Measurements from ENCODE around the gene PLCL2. TPM values are rescaled to one million over a fixed set of nuclear protein-coding genes. Genes with fewer than 3 reads are reported as not detected.

The PLCL2 gene
- total RNA-seq, 1 experiment from 2014 or later = 32.1 TPM

DNA sequence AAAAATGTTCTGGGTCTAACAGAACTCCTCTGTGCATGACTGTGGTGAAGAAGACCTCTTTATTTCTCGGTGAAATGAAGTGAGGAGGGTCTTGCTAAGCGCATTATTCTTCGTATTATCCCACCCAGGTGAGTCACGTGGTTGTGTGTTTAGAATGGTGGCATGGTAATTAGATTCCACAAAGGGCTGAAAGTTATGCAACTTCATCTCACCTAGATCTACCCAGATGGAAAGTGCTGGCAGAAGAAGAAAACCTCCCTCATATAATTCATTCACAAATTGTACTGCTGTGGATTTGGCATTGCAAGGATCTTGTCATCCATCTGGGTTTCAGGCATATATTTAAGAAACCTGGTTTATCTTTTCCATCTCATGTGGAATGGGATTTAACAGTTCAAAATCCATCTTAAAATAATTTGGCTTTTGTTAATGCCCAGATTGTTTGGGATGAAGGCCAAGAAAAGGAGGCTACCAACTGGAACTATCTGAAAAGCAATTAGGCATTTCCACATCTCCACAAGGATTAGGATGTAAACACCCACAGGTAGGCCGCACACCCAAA lies 175.3 kb downstream of the PLCL2 start:
- Histone ChIP-seq H2AFZ (ENCODE audit: low read length) (no peak overlapping the region), H3K27ac (ENCODE audit: insufficient read length, low read depth, low read length) (no peak overlapping the region), H2AK5ac (ENCODE audit: insufficient read length, low read length) (no peak overlapping the region), H2BK12ac (ENCODE audit: insufficient read length, low read depth, low read length) (no peak overlapping the region), H3K23me2 (ENCODE audit: insufficient read length, low read depth, low read length, poor library complexity, severe bottlenecking) (no peaks in the 10 kb centered on the region), H3T11ph (ENCODE audit: low read length) (no peak overlapping the region), H3K9me3 (ENCODE audit: control insufficient read depth, low read depth, low read length) (no peaks in the 10 kb centered on the region), H4K5ac (ENCODE audit: insufficient read length, low read depth, low read length) (no peak overlapping the region), H4K8ac (replicated peaks; ENCODE audit: insufficient read length, low read depth, low read length) (no peak overlapping the region), H2BK20ac (ENCODE audit: low read depth, low read length, poor library complexity, severe bottlenecking) (no peak overlapping the region), H3K4me2 (ENCODE audit: insufficient read depth, insufficient read length, low read length) (no peak overlapping the region), H3K56ac (ENCODE audit: insufficient read length, low read depth, low read length) (no peak overlapping the region), H4K91ac (ENCODE audit: insufficient read length, low read depth, low read length) (no peak overlapping the region), H3K79me2 (ENCODE audit: insufficient read depth, low read length) (no peaks in the 10 kb centered on the region), H3K23ac (ENCODE audit: insufficient read length, low read depth, low read length) (no peak overlapping the region), H2BK15ac (ENCODE audit: low read depth, low read length) (no peak overlapping the region), H3K27me3 (ENCODE audit: insufficient read depth, low read length) (no peaks in the 10 kb centered on the region), H2BK5ac (ENCODE audit: insufficient read length, low read length) (no peak overlapping the region), H2BK120ac (ENCODE audit: low read depth, low read length, poor library complexity, severe bottlenecking) (no peak overlapping the region), H4K20me1 (ENCODE audit: control insufficient read depth, insufficient read depth, insufficient read length) (no peaks in the 10 kb centered on the region), H3K4ac (ENCODE audit: low read depth, low read length) (no peak overlapping the region), H3K14ac (ENCODE audit: insufficient read depth, low read length) (no peak overlapping the region), H3K4me1 (ENCODE audit: insufficient read depth, low read length) (no peaks in the 10 kb centered on the region; the same call in 1 of the 2 replicates), H3K9ac (ENCODE audit: extremely low read depth, insufficient read length, low read length) (no peak overlapping the region), H3K79me1 (ENCODE audit: insufficient read depth, low read depth, low read length, poor library complexity, severe bottlenecking) (no peaks in the 10 kb centered on the region), H3K18ac (ENCODE audit: insufficient read length, low read depth, low read length) (no peak overlapping the region)
- Mint-ChIP-seq H3K9me3 (no peaks in the 10 kb centered on the region), H3K36me3 (ENCODE audit: insufficient read depth in 1 of 3, low read depth in 3 of 3) (peaks cover 2 to 7% (median 3%) of the 10 kb centered on the region in 3 experiments; a peak in 4 of 7 replicates), H3K4me1 (peaks cover 24 to 25% of the 10 kb centered on the region in 2 experiments), H3K27me3 (ENCODE audit: low read depth) (no peaks in the 10 kb centered on the region), H3K4me3 (no peak overlapping the region), H3K27ac (no peak overlapping the region; a peak in 1 of 7 replicates)
- WGBS (ENCODE audit: extremely low coverage, insufficient read length, low lambda C conversion rate) = no CpG with 5 or more reads among the region's 5 CpGs
- TF ChIP-seq CTCF (conservative IDR thresholded peaks at IDR 0.05) = no peak
- no peak for DNase-seq
